NCI-H748 (cell line): ENCODE data around the gene SLC44A2.

Experiments used
- DNase-seq: peaks from one replicate; lab custom pipeline; 2025; ENCODE audit not compliant: unreplicated experiment; lab: John Stamatoyannopoulos, UW

The SLC44A2 gene

DNA sequence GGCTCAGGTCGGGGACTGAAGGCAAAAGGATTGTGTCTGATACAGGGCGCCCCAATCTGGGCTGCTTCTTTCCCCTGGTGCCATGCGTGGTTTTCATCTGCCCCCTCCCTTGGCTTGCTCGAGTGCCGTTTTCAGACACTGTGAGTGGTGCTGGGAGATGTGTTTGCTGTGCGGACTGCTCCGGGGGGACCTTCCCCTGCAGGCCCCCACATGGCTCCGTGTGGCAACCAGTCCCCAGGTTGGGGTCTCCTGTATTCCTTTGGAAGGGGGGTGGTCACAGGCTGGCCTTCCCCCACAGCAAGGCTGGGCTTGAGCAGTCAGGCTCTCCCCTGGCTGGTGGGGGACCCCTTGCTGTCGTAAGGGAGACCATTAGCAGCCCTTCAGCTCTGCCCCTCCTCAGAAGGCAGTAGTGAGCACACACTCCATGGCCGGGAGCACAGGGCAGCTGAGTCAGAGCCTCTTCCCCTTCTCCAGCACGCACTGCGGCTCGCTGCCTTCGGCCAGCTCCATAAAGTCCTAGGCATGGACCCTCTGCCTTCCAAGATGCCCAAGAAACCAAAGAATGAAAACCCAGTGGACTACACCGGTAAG is 55.3 kb downstream of the SLC44A2 start:
- no peak for DNase-seq

DNA sequence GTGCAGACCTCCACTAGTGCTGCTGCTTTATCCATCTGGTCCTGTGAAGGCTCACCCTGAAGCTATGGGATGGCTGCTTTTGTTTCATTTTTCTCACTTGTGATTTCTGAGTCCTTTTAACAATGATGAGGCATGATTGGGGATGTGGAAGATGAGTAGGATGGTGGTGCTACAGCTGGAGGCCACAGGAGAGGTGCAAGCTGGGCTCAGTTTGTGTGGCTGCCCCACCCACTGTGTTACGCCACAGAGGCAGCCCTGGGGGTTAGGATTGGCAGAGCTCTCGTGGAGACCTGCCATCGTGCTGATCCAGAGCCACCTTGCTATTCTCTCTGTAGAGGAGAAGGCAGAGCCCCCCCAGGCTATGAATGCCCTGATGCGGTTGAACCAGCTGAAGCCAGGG is 56.3 kb downstream of the SLC44A2 start:
- DNase-seq: no peak

DNA sequence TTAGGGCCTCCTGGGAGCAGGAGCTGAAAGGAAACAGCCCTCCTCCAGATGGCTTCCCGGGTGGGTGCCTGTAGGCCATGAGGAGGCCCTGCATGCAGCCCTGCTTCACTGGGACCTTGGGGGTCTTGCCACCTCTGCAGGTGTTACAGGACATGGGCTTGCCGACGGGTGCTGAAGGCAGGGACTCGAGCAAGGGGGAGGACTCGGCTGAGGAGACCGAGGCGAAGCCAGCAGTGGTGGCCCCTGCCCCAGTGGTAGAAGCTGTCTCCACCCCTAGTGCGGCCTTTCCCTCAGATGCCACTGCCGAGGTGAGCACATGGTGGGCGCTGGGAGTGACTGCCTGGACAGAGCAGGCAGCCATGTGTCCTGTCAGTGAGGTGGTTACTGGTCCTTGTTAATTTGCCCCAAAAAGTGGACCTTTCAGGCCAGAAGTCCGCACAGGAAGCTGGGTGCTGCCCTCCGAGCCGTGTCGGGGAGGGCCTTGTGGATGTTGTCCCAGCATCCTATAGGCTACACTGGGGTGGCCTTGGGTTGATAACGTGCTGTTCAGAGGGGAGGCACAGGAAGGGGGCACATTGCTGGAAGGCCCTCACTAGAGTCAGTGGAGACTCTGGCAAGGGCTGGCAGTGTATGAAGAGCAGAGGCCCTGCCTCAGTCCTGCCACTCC is 57.2 kb downstream of the SLC44A2 start:
- no peak for DNase-seq

DNA sequence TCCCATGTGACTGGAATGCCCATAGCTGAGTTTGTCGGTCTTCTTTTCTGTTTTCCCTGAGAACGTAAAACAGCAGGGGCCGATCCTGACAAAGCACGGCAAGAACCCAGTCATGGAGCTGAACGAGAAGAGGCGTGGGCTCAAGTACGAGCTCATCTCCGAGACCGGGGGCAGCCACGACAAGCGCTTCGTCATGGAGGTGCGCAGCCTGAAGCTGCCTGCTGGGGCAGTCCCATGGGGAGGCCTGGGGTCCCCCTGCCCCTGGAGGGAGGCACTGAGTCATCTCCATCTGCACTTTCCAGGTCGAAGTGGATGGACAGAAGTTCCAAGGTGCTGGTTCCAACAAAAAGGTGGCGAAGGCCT is 57.7 kb downstream of the SLC44A2 start:
- no peak for DNase-seq

DNA sequence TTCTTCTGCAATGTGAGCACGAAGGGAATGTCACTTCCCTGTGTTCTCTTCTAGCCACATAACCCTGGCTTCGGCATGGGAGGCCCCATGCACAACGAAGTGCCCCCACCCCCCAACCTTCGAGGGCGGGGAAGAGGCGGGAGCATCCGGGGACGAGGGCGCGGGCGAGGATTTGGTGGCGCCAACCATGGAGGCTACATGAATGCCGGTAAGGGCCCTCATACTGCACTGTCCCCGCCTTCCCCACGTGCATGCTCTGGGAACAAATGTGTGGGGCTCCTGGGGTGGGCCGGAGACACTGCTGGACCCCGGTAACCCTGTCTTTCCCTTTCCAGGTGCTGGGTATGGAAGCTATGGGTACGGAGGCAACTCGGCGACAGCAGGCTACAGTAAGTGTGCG is 58.2 kb downstream of the SLC44A2 start:
- DNase-seq: no peak

GRCh38 chr19:10685210-10685609 is 59.9 kb downstream of the SLC44A2 start:
- no peak for DNase-seq

DNA sequence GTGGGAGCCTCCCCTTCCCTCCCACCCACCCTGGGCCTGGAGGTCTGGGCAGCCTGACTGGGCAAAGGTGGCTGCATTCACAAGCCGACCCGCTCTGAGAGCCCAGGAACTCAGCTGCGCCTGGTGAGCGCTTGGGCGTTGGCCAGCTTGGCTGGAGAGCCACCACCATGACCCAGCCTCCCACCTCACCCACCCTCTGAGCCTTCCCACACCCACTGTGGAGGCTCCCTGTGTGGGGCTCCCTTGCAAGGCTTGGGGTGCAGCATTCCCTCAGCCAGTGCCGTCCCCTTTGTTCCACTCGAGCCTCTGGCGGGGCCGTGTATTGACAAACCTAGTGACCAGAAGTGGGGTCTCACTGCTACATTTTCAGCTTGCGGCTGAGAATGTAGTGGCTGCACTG is 60.8 kb downstream of the SLC44A2 start:
- DNase-seq: no peak

DNA sequence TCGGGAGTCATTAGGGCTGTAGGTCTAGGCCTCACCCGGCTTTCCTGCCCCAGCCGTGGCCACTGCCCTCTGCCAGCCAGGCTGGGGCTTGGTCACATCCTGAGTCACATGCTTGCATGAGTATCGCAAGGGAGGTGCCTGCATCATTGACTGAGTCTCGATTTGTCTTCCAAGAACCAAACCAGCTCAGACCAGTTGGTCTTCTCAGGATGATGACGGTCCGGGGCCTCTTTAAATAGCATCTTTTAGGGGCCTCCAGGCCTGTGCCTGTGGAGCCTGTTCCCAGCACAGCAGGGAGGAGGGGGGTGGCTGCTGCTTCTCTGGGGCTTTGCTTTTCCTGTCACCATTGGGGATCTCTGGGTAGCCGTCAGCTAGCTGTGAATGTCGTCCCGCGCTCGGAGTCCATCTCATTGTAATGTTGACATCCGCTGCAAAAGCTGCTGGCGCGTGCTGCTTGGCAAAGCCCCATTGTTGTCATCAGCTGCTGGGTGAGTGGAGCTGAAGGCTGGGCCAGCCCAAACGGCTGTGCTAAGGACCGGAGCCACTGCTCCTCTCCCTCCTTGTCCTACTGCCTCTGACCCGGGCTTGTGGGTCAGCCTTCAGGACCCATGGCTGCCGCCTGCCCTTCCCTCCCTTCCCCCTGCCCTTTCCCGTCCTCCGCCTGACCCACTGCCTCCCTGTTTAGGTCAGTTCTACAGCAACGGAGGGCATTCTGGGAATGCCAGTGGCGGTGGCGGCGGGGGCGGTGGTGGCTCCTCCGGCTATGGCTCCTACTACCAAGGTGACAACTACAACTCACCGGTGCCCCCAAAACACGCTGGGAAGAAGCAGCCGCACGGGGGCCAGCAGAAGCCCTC is 61.5 kb downstream of the SLC44A2 start:
- peak; percentile 7 for DNase-seq

DNA sequence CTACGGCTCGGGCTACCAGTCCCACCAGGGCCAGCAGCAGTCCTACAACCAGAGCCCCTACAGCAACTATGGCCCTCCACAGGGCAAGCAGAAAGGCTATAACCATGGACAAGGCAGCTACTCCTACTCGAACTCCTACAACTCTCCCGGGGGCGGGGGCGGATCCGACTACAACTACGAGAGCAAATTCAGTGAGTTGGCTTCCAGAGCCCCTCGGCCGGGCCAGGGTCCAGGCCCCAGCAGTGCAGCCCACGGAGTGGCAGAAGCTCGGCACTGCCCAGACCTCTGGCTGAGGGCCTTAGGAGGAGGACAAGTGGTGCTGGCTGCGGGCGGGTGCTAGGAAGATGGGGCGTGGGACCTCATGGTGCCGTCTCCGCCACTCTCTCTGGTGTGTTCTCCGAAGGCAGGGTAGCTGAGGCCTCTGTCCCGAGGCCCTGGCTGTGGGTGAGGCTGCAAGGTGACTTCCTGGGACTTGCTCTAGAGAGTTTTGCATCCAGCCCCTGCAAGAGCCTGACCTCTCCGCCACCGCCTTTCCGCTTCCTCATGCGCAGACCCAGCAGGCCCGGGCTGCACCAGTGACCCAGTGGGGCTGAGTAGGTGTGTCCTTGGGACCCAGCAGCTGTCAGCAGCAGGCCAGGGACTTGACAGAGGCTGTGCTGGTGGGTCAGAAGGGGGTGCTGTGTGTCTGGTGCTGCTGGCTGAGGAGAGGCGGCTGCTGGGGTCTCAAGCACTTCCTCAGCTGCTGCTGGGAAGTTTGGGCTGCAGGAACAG is 62.4 kb downstream of the SLC44A2 start:
- no peak for DNase-seq

GRCh38 chr19:10688545-10689280 is 63.4 kb downstream of the SLC44A2 start:
- DNase-seq: no peak

GRCh38 chr19:10690341-10690781 is 65.0 kb downstream of the SLC44A2 start:
- DNase-seq: no peak

- no peak for DNase-seq
Observed at GRCh38 chr19:10691178-10691881, 66.0 kb downstream of the SLC44A2 start.

GRCh38 chr19:10691883-10692282 is 66.5 kb downstream of the SLC44A2 start:
- no peak for DNase-seq

DNA sequence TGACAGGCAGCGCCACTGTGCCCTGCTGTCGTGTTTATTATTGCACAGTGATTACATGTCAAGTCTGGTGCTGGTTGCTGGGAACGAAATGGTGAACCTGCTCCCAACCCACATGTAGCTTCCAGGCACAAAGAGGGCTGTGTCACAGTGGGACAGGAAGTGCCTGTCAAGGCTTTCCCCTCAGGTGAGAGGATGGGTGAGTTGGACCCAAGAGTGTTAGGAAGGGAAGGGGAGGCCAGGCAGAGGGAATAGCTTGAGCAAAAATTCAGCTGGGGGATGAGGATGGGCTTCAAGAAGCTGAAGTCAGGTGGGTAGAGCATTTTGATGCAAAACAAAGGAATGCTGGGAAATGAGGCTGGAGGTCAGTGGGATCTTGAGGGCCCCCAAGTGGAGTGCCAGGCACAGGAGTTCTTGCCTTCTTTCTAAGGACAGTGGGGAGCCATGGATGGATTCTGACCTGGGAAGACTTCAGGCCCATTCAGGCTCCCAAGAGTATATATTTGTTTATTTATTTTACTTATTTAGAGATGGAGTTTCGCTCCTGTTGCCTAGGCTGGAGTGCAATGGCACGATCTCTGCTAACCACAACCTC is 67.4 kb downstream of the SLC44A2 start:
- DNase-seq: no peak
